ENCODE measurements around the gene FOXK2. TPM values are rescaled to one million over a fixed set of nuclear protein-coding genes. Genes with fewer than 3 reads are reported as not detected.
A peak's percentile ranks its signal among the peaks of the same experiment; 100 is the strongest.
"Not testable (repeated sequence)": the region's sequence is repeated elsewhere in the genome, so short reads cannot be mapped to it uniquely, and the experiment has no call there.

The FOXK2 gene
- total RNA-seq, 3 donors from 2014 or later (not counting 1 experiment from before 2014, with no cell fraction given), result 42.5 to 50.0 (median 46.4) TPM

- Mint-ChIP-seq H3K4me3 (no peak overlapping the region), H3K9me3 (no peaks in the 10 kb centered on the region), H3K36me3 (peaks cover 8% of the 10 kb centered on the region), H3K27ac (peak overlapping the region; percentile 26 to 50), H3K27me3 (ENCODE audit: low read depth in 2 of 2) (no peaks in the 10 kb centered on the region), H3K4me1 (peaks cover 0 to 5% of the 10 kb centered on the region in 2 donors)
- DNase-seq (no peak), ATAC-seq (no peak)
- Histone ChIP-seq H3K36me3 (ENCODE audit: control insufficient read depth, insufficient read depth, low read length) (peaks cover 60% of the 10 kb centered on the region), H3K4me3 (ENCODE audit: low read length) (no peak overlapping the region), H3K27me3 (ENCODE audit: control insufficient read depth, insufficient read depth, low read length) (no peaks in the 10 kb centered on the region), H3K27ac (ENCODE audit: low read length) (no peak overlapping the region), H3K9me3 (ENCODE audit: control insufficient read depth, insufficient read depth, low read length) (no peaks in the 10 kb centered on the region), H3K4me1 (ENCODE audit: control insufficient read depth, insufficient read depth, low read length) (no peaks in the 10 kb centered on the region)
- WGBS (ENCODE audit: insufficient coverage), result 95% methylated on average over 6 of the region's 6 CpGs
- no peak for TF ChIP-seq CTCF (IDR thresholded peaks at IDR 0.05)
- intact Hi-C loops (cut with micrococcal nuclease), result no loop called here
Observed at GRCh38 chr17:82571855-82572254, 52.3 kb downstream of the FOXK2 start.

- Histone ChIP-seq H3K9me3 (ENCODE audit: control insufficient read depth, insufficient read depth, low read length) (no peaks in the 10 kb centered on the region), H3K27ac (ENCODE audit: low read length) (no peak overlapping the region), H3K4me1 (ENCODE audit: control insufficient read depth, insufficient read depth, low read length) (no peaks in the 10 kb centered on the region), H3K4me3 (ENCODE audit: low read length) (no peak overlapping the region), H3K27me3 (ENCODE audit: control insufficient read depth, insufficient read depth, low read length) (no peaks in the 10 kb centered on the region), H3K36me3 (ENCODE audit: control insufficient read depth, insufficient read depth, low read length) (peaks cover 50% of the 10 kb centered on the region)
- H3K4me1 Mint-ChIP-seq, result peaks cover 0 to 5% of the 10 kb centered on the region in 2 donors
- no peak for TF ChIP-seq CTCF (IDR thresholded peaks at IDR 0.05)
- ATAC-seq (no peak), DNase-seq (no peak)
- no peak overlapping the region for H3K4me3 Mint-ChIP-seq
- no peaks in the 10 kb centered on the region for H3K9me3 Mint-ChIP-seq
- no peak overlapping the region for H3K27ac Mint-ChIP-seq
- intact Hi-C loops (cut with micrococcal nuclease), result no loop called here
- WGBS (ENCODE audit: insufficient coverage), result 91% methylated on average over 11 of the region's 11 CpGs
- peaks cover 8% of the 10 kb centered on the region for H3K36me3 Mint-ChIP-seq
- H3K27me3 Mint-ChIP-seq (ENCODE audit: low read depth in 2 of 2), result no peaks in the 10 kb centered on the region
Observed at GRCh38 chr17:82574041-82574440, 54.5 kb downstream of the FOXK2 start.

- not testable (repeated sequence) for H3K36me3 Mint-ChIP-seq; H3K4me1 Mint-ChIP-seq; H3K27me3 ChIP-seq (ENCODE audit: control insufficient read depth, insufficient read depth, low read length); H3K4me3 ChIP-seq (ENCODE audit: low read length); H3K4me3 Mint-ChIP-seq; H3K9me3 Mint-ChIP-seq; H3K9me3 ChIP-seq (ENCODE audit: control insufficient read depth, insufficient read depth, low read length); H3K27me3 Mint-ChIP-seq (ENCODE audit: low read depth in 2 of 2); H3K27ac ChIP-seq (ENCODE audit: low read length); H3K27ac Mint-ChIP-seq; DNase-seq; H3K4me1 ChIP-seq (ENCODE audit: control insufficient read depth, insufficient read depth, low read length)
- ATAC-seq, result peak in 1 of 3 donors; percentile 67
- H3K36me3 ChIP-seq (ENCODE audit: control insufficient read depth, insufficient read depth, low read length), result peaks cover 42% of the 10 kb centered on the region
- intact Hi-C loops (cut with micrococcal nuclease), result loop anchor here (5.0 kb wide), 1 partner anchor 48 kb away; no protein-coding TSS in a partner anchor
- WGBS (ENCODE audit: insufficient coverage), result 97% methylated on average over 31 of the region's 52 CpGs
Observed at GRCh38 chr17:82575581-82576221, 56.2 kb downstream of the FOXK2 start.

GRCh38 chr17:82577300-82577699, 57.8 kb downstream of the FOXK2 start:
- WGBS (ENCODE audit: insufficient coverage), result 95% methylated on average over 18 of the region's 18 CpGs
- intact Hi-C loops (cut with micrococcal nuclease), result loop anchor here (5.0 kb wide), 1 partner anchor 50 kb away; no protein-coding TSS in a partner anchor
- H3K27me3 ChIP-seq (ENCODE audit: control insufficient read depth, insufficient read depth, low read length), result no peaks in the 10 kb centered on the region
- Mint-ChIP-seq H3K36me3 (no peaks in the 10 kb centered on the region), H3K4me1 (peaks cover 0 to 5% of the 10 kb centered on the region in 2 donors), H3K4me3 (no peak overlapping the region), H3K9me3 (no peaks in the 10 kb centered on the region), H3K27me3 (ENCODE audit: low read depth in 2 of 2) (no peaks in the 10 kb centered on the region), H3K27ac (no peak overlapping the region)
- ATAC-seq, result no peak
- no peak for TF ChIP-seq CTCF (IDR thresholded peaks at IDR 0.05)
- H3K4me1 ChIP-seq (ENCODE audit: control insufficient read depth, insufficient read depth, low read length), result no peaks in the 10 kb centered on the region
- H3K9me3 ChIP-seq (ENCODE audit: control insufficient read depth, insufficient read depth, low read length), result no peaks in the 10 kb centered on the region
- no peak for DNase-seq
- H3K27ac ChIP-seq (ENCODE audit: low read length), result no peak overlapping the region
- H3K4me3 ChIP-seq (ENCODE audit: low read length), result no peak overlapping the region
- peaks cover 36% of the 10 kb centered on the region for H3K36me3 ChIP-seq (ENCODE audit: control insufficient read depth, insufficient read depth, low read length)

- DNase-seq; H3K36me3 Mint-ChIP-seq; H3K4me3 ChIP-seq (ENCODE audit: low read length); H3K9me3 Mint-ChIP-seq; H3K4me3 Mint-ChIP-seq; H3K27me3 Mint-ChIP-seq (ENCODE audit: low read depth in 2 of 2); H3K9me3 ChIP-seq (ENCODE audit: control insufficient read depth, insufficient read depth, low read length); H3K27ac ChIP-seq (ENCODE audit: low read length); ATAC-seq; H3K4me1 Mint-ChIP-seq; H3K4me1 ChIP-seq (ENCODE audit: control insufficient read depth, insufficient read depth, low read length); H3K27ac Mint-ChIP-seq; H3K27me3 ChIP-seq (ENCODE audit: control insufficient read depth, insufficient read depth, low read length): not testable (repeated sequence)
- intact Hi-C loops (cut with micrococcal nuclease), result loop anchor here (5.0 kb wide), 1 partner anchor 53 kb away; no protein-coding TSS in a partner anchor
- H3K36me3 ChIP-seq (ENCODE audit: control insufficient read depth, insufficient read depth, low read length), result peaks cover 32% of the 10 kb centered on the region
- 94% methylated on average over 4 of the region's 4 CpGs for WGBS (ENCODE audit: insufficient coverage)
Observed at GRCh38 chr17:82579969-82580368, 60.4 kb downstream of the FOXK2 start.

All from natural killer cell (primary cell).